Activated CD8-positive, alpha-beta memory T cell treated with anti-CD3 and anti-CD28 coated beads, Interleukin-2, amount 10 ng/mL, durations not matched to agents 7 days and 5 days (primary cell): ENCODE measurements around the gene YARS1. TPM values are rescaled to one million over a fixed set of nuclear protein-coding genes. Genes with fewer than 3 reads are reported as not detected.

Source experiments
- ATAC-seq: fragments of 150-1000 bp; cut with Tn5 transposase; one replicate; pipeline ENCODE4 v1.10.0; 2021; ENCODE audit warnings: moderate library complexity
- CTCF ChIA-PET: fragments of 350-600 bp; sonication (Branson Sonifier 250); formaldehyde crosslinking; loops from one replicate; lab custom pipeline; 2021; ENCODE audit warnings: antibody characterized with exemption; lab: Charles Lee
- DNase-seq: peaks from one replicate; pipeline ENCODE4 v3.0.0-alpha.2; 2020
- H3K27ac Mint-ChIP-seq: one replicate; pipeline ENCODE4 v1.8.0; 2021; ENCODE audit warnings: mild to moderate bottlenecking, mixed read lengths
- H3K27me3 Mint-ChIP-seq: one replicate; pipeline ENCODE4 v1.8.0; 2021; ENCODE audit warnings: mixed read lengths
- H3K36me3 Mint-ChIP-seq: one replicate; pipeline ENCODE4 v1.8.0; 2021; ENCODE audit warnings: mild to moderate bottlenecking, mixed read lengths
- H3K4me1 Mint-ChIP-seq: one replicate; pipeline ENCODE4 v1.8.0; 2021; ENCODE audit warnings: mixed read lengths
- H3K4me3 Mint-ChIP-seq: one replicate; pipeline ENCODE4 v1.8.0; 2021; ENCODE audit warnings: mild to moderate bottlenecking, moderate library complexity, mixed read lengths
- H3K9me3 Mint-ChIP-seq: one replicate; pipeline ENCODE4 v1.8.0; 2022; ENCODE audit warnings: low read depth, mixed read lengths
- total RNA-seq, 2 experiments: library from RNA; stranded (reverse); gene quantifications; one replicate each; pipeline ENCODE4 v1.2.3, GENCODE V29; 2021

The YARS1 gene
- total RNA-seq, 2 experiments from 2014 or later, result 192 to 238 TPM

DNA sequence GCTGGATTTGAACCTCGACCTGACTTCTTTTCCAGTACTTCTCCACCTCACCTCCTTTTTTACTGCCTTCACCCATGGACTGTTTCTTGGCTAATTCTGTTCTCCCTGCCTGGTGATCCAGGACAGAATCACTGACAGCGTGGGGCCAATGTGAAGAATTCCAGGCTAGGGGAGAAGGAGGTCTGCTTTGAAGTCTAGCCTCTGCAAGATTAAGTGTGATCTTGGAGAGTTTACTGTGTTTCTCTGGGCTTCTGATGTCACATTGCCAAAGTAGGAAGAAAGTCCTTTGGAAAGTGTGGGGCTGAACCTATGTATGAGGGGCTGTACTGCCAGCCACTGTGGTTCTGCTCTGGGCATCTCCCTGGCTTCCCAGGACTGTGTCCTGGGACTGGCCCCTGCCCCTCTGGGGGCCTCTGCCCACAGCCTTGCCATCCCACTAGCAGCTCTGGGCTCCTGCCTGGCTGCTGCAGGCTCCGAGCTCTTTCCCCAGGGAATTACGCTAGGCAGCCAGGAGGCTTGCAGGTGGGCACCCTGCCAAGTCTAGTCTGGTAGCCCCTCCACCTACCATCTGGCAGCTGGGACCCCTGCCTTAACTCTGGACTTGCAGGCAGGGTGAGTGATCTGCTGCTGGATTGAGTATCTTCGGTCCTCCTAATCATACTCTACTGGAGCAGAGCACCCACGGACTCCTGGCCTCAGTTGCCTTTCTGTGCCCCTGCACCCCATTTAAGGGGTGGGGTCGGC, 52.2 kb downstream of the YARS1 start:
- Mint-ChIP-seq H3K27ac (no peak overlapping the region), H3K9me3 (no peaks in the 10 kb centered on the region), H3K4me3 (no peak overlapping the region), H3K27me3 (no peaks in the 10 kb centered on the region), H3K4me1 (peaks cover 2% of the 10 kb centered on the region), H3K36me3 (no peaks in the 10 kb centered on the region)
- ATAC-seq (no peak), DNase-seq (no peak)
- CTCF ChIA-PET, result interaction anchor here (1.0 to 2.0 kb wide), 2 partner anchors 53 to 245 kb away, joined by 3 to 6 read pairs; no protein-coding TSS in a partner anchor

DNA sequence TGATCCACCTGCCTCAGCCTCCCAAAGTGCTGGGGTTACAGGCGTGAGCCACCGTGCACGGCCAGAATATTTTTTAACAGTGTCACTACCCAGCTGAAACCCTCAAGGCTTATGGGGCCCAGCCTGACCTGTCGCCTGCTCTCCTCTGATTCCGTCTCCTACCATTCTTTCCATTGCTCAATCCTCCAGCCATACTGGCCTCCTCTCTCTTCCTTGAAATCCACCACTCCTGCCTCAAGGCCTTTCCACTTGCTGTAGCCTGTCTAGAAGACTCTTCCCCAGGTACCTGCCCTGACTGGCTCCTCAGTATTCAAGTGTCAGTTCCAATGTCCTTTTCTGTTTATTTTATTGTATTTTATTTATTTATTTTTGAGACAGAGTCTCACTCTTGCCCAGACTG, 53.9 kb downstream of the YARS1 start:
- ATAC-seq (no peak), DNase-seq (no peak)
- no peaks in the 10 kb centered on the region for H3K9me3 Mint-ChIP-seq
- CTCF ChIA-PET, result interaction anchor here (1.2 kb wide), 1 partner anchor 10 kb away, joined by 5 read pairs; no protein-coding TSS in a partner anchor
- H3K27me3 Mint-ChIP-seq, result no peaks in the 10 kb centered on the region
- H3K4me1 Mint-ChIP-seq, result peaks cover 5% of the 10 kb centered on the region
- no peak overlapping the region for H3K27ac Mint-ChIP-seq
- H3K36me3 Mint-ChIP-seq, result no peaks in the 10 kb centered on the region
- no peak overlapping the region for H3K4me3 Mint-ChIP-seq

DNA sequence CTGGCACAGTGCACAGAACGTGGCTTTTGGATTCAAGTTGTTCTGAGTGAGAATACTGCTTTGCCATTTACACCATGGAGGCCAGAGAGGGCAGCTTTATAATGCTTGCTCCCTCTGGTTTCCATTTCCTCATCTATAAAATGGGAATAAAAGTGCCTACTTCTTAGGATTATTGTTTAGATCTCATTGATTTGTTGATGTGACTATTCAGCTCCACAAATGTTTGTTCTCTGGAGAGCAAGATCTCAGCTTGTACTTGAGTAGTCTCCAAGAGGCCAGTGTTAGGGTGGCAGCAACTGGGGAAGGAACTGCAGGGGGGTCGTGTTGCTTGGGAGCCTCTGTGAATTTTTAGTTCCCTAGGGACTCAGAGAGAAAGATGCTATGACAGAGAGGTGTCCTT, 55.2 kb downstream of the YARS1 start:
- Mint-ChIP-seq H3K27ac (no peak overlapping the region), H3K4me1 (peaks cover 5% of the 10 kb centered on the region), H3K27me3 (peaks cover 4% of the 10 kb centered on the region), H3K36me3 (no peaks in the 10 kb centered on the region), H3K4me3 (no peak overlapping the region), H3K9me3 (no peaks in the 10 kb centered on the region)
- CTCF ChIA-PET, result interaction anchor here (0.9 to 2.3 kb wide), 4 partner anchors 11 to 117 kb away, joined by 3 to 9 read pairs (median 5); no protein-coding TSS in a partner anchor
- ATAC-seq, result no peak
- no peak for DNase-seq

- H3K27ac Mint-ChIP-seq, result no peak overlapping the region
- ATAC-seq, result no peak
- no peaks in the 10 kb centered on the region for H3K36me3 Mint-ChIP-seq
- CTCF ChIA-PET, result interaction anchor here (0.9 to 2.3 kb wide), 4 partner anchors 11 to 117 kb away, joined by 3 to 9 read pairs (median 3); no protein-coding TSS in a partner anchor
- no peak for DNase-seq
- no peak overlapping the region for H3K4me3 Mint-ChIP-seq
- no peaks in the 10 kb centered on the region for H3K9me3 Mint-ChIP-seq
- H3K4me1 Mint-ChIP-seq, result peaks cover 5% of the 10 kb centered on the region
- H3K27me3 Mint-ChIP-seq, result peaks cover 4% of the 10 kb centered on the region
These were observed 55.8 kb downstream of the YARS1 start for GRCh38 chr1:32761253-32761877.

GRCh38 chr1:32759997-32760623, 57.0 kb downstream of the YARS1 start:
- no peak overlapping the region for H3K27ac Mint-ChIP-seq
- peaks cover 15% of the 10 kb centered on the region for H3K27me3 Mint-ChIP-seq
- H3K4me1 Mint-ChIP-seq, result peaks cover 5% of the 10 kb centered on the region
- no peak for ATAC-seq
- no peaks in the 10 kb centered on the region for H3K36me3 Mint-ChIP-seq
- no peak for DNase-seq
- no peak overlapping the region for H3K4me3 Mint-ChIP-seq
- H3K9me3 Mint-ChIP-seq, result no peaks in the 10 kb centered on the region
- CTCF ChIA-PET, result interaction anchor here (1.6 to 2.3 kb wide), 2 partner anchors 13 to 48 kb away, joined by 3 to 9 read pairs; no protein-coding TSS in a partner anchor

DNA sequence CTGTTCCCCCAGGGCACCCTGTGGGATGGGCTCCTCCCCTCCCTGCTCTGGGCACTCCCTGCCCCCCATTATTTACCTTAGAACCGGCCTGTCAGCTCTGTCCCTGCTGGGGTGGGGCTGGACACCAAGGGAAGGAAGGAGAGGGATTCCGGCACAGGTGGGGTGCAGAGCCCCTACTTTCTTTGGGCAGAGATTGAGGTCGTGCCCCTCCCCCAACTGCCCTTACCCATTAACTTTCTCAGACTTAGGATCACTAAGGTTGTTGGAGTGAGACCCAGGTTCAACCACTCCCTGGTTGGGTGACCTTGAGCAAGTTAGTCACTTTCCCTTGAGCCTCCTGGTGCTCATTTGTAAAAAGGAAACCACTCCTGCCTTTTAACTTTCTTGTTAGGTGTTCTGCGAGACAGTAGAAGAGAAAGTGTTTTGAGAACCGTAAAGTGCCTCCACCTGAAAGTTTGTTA, 57.6 kb downstream of the YARS1 start:
- Mint-ChIP-seq H3K4me3 (no peak overlapping the region), H3K36me3 (no peaks in the 10 kb centered on the region), H3K27me3 (peaks cover 19% of the 10 kb centered on the region), H3K9me3 (no peaks in the 10 kb centered on the region), H3K27ac (no peak overlapping the region), H3K4me1 (peaks cover 6% of the 10 kb centered on the region)
- no peak for ATAC-seq
- DNase-seq, result no peak
- CTCF ChIA-PET, result no interaction called here

DNA sequence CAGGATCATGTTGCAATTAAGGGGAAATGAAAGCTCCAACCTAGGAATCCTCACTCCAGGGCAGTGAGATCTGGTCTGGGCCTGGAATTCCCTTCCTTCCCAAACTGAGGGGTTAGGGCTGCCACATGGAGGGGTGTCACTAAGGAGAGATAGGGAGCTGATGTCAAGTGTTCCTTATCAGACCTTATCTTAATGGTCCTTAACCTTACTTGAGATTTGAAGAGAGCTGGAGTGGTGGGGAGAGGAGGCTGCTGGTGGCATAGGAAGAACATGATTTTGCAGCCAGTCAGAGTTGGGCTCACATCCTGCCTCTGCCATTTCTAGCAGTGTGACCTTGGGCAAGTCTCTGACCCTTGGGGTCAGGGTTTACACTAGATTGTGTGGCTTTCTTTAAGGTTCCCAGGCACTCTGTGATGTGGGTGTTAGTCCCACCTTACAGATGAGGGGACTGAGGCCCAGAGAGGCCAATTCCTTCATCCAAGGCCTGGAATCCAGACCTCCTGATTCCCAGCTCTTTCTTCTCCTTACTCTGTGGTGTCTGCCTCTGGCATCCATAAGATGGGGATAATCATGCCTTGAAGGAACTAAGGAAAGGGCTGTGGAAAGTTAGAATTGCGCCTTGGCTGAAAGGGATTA, 58.2 kb downstream of the YARS1 start:
- H3K27me3 Mint-ChIP-seq, result peaks cover 24% of the 10 kb centered on the region
- CTCF ChIA-PET, result no interaction called here
- no peaks in the 10 kb centered on the region for H3K36me3 Mint-ChIP-seq
- H3K9me3 Mint-ChIP-seq, result no peaks in the 10 kb centered on the region
- no peak for ATAC-seq
- H3K27ac Mint-ChIP-seq, result no peak overlapping the region
- no peak overlapping the region for H3K4me3 Mint-ChIP-seq
- peaks cover 10% of the 10 kb centered on the region for H3K4me1 Mint-ChIP-seq
- DNase-seq, result no peak

DNA sequence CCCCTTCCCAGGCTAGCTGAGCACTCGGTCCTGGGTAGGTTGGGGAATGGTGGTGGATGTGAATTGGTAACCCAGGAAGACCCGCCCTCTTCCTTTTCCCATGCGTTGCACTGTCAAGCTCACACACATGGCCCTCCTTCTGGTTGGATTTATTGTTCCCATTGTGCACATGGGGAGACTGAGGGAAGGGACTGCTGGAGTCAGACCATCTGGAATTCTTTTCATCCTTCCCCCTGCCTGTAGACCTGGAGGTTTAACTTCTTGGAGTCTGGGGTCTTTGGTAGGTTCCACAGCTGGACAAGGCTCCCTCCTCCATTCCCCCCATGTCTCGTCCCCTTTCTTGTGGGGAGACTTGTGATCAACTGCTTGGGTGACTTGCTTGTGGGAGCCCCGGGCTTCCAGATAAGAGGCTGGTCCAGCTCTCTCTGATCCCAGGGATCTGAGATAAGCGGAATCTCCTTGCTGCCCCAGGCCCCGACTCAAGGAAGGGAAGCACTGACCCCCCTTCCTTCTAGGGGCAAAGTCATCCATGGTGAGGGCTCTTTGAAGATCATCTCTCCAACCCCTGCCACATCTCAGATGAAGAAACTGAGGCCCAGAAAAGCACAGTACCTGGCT, 58.9 kb downstream of the YARS1 start:
- peaks cover 12% of the 10 kb centered on the region for H3K4me1 Mint-ChIP-seq
- CTCF ChIA-PET, result interaction anchor here (1.5 kb wide), 1 partner anchor 15 kb away, joined by 5 read pairs; no protein-coding TSS in a partner anchor
- ATAC-seq (no peak), DNase-seq (no peak)
- no peak overlapping the region for H3K4me3 Mint-ChIP-seq
- H3K9me3 Mint-ChIP-seq, result no peaks in the 10 kb centered on the region
- peaks cover 26% of the 10 kb centered on the region for H3K27me3 Mint-ChIP-seq
- no peak overlapping the region for H3K27ac Mint-ChIP-seq
- no peaks in the 10 kb centered on the region for H3K36me3 Mint-ChIP-seq

GRCh38 chr1:32757213-32757895, 59.8 kb downstream of the YARS1 start:
- ATAC-seq (no peak), DNase-seq (no peak)
- Mint-ChIP-seq H3K27ac (no peak overlapping the region), H3K4me1 (peaks cover 12% of the 10 kb centered on the region), H3K9me3 (no peaks in the 10 kb centered on the region), H3K4me3 (no peak overlapping the region), H3K36me3 (no peaks in the 10 kb centered on the region), H3K27me3 (peaks cover 27% of the 10 kb centered on the region)
- CTCF ChIA-PET, result interaction anchor here (1.5 kb wide), 1 partner anchor 16 kb away, joined by 5 read pairs; no protein-coding TSS in a partner anchor

- Mint-ChIP-seq H3K27me3 (peaks cover 41% of the 10 kb centered on the region), H3K36me3 (no peaks in the 10 kb centered on the region), H3K4me3 (no peak overlapping the region), H3K4me1 (peaks cover 10% of the 10 kb centered on the region), H3K27ac (no peak overlapping the region), H3K9me3 (no peaks in the 10 kb centered on the region)
- DNase-seq (no peak), ATAC-seq (no peak)
- CTCF ChIA-PET, result interaction anchor here (1.0 to 1.3 kb wide), 2 partner anchors 43 to 355 kb away, joined by 3 read pairs; no protein-coding TSS in a partner anchor
These were observed 61.4 kb downstream of the YARS1 start for GRCh38 chr1:32755810-32756159.

DNA sequence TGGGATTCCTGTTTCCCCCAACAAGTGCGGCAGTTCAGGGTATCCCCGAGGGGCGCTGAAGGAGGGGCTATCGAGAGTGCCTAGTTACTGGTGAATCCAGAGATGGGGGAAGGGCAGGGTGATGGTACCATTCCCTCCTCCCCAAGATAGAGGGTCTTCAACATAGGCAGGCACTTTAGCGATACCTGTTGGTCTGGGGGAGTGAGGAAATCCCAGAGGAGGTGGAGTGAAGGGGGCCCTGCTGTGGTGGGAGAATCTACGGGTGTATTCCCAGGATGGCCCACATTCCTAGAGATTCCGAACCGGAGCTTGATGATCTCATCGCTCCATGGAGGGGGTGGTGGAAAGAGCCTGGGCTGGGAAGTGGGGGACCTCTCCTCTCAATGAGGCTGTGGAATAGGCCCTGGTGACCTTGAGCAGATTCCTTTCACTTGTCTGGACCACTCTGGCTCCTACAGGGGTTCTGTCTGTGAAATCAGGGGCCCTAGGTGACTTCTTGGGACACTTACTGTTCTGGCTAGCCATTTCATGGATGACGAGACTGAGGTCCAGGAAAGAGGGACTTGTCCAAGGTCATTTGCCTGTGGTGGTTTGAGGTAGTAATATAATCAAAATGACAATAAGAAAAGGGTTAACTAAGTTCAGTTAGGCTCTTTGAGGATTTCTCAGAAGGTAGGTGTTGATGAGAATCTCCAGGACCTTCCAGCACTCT, 61.9 kb downstream of the YARS1 start:
- Mint-ChIP-seq H3K36me3 (no peaks in the 10 kb centered on the region), H3K4me3 (no peak overlapping the region), H3K27ac (no peak overlapping the region), H3K27me3 (peaks cover 41% of the 10 kb centered on the region), H3K9me3 (no peaks in the 10 kb centered on the region), H3K4me1 (peaks cover 10% of the 10 kb centered on the region)
- DNase-seq (no peak), ATAC-seq (no peak)
- CTCF ChIA-PET, result interaction anchor here (1.0 to 1.3 kb wide), 2 partner anchors 43 to 354 kb away, joined by 3 read pairs; no protein-coding TSS in a partner anchor
